HepG2 (cell line): ENCODE measurements around the gene SPINK8. TPM values are rescaled to one million over a fixed set of nuclear protein-coding genes. Genes with fewer than 3 reads are reported as not detected.

Source experiments
- ATAC-seq: fragments of 200-7000 bp; cut with Tn5 transposase; 3 replicates; pipeline ENCODE4 v1.9.1; 2020; ENCODE audit warnings: mild to moderate bottlenecking, moderate library complexity
- BruUV-seq: library from RNA; stranded (reverse); fragments of 400-500 nt; replicated peaks from 2 replicates; lab custom pipeline; 2021; lab: Mats Ljungman, UMichigan
- CTCF ChIA-PET: fragments of 300-600 bp; formaldehyde crosslinking; extraction: SDS; loops from one replicate; lab custom pipeline; 2021; ENCODE audit warnings: low total read pairs, inconsistent platforms, low intra/inter-chr PET ratio; lab: Yijun Ruan, JAX
- POLR2A ChIA-PET: fragments of 350-600 bp; sonication (Branson Sonifier 250); formaldehyde crosslinking; loops from one replicate; lab custom pipeline; 2020; ENCODE audit warnings: antibody characterized with exemption, inconsistent platforms; lab: Yijun Ruan, JAX
- DNase-seq: peaks from one replicate; pipeline ENCODE4 v3.0.0-alpha.2; 2015; ENCODE audit warnings: low spot score
- FAIRE-seq: peaks from 3 replicates; lab custom pipeline; 2011; peaks lifted over from hg19 to GRCh38; lab: Jason Lieb, UNC
- H2AFZ ChIP-seq: one replicate; pipeline ENCODE4 v1.6.1; 2011; ENCODE audit warnings: low read length, inconsistent platforms
- H3K27ac ChIP-seq: fragments of 300-600 bp; 3 replicates; pipeline ENCODE4 v1.8.0; 2011; ENCODE audit warnings: mixed run types, mild to moderate bottlenecking, mixed read lengths, low read length, inconsistent platforms; ENCODE audit not compliant: insufficient read depth; ENCODE audit errors: extremely low read length
- H3K27me3 ChIP-seq, 2 experiments: fragments of 200-600 bp in 1 of 2; 2 replicates in 1 of 2; 3 replicates in 1 of 2; pipeline versions ENCODE4 v1.6.0 to v1.8.0; 2011; ENCODE audit warnings: low read length in 2 of 2, mild to moderate bottlenecking in 2 of 2, moderate library complexity in 2 of 2, inconsistent platforms in 1 of 2; ENCODE audit not compliant: insufficient read depth in 2 of 2, control insufficient read depth in 1 of 2
- H3K36me3 ChIP-seq, 2 experiments: fragments of 200-600 bp in 1 of 2; replicated peaks in 1 of 2; 2 replicates in 1 of 2; 3 replicates in 1 of 2; pipeline versions ENCODE4 v1.5.1 to v1.8.0; 2011; ENCODE audit warnings: low read length in 2 of 2, inconsistent platforms in 1 of 2; ENCODE audit not compliant: insufficient read depth in 2 of 2, control insufficient read depth in 1 of 2
- H3K4me1 ChIP-seq: 2 replicates; pipeline ENCODE4 v1.5.1; 2012; ENCODE audit warnings: low read length, inconsistent platforms; ENCODE audit not compliant: insufficient read depth
- H3K4me2 ChIP-seq: 2 replicates; pipeline ENCODE4 v1.6.0; 2011; ENCODE audit warnings: low read depth, low read length, inconsistent platforms
- H3K4me3 ChIP-seq, 3 experiments: fragments of 200-600 bp in 1 of 3; sonication (generic), shearing (Covaris generic) in 1 of 3; replicated peaks in 1 of 3; 2 replicates each; pipeline ENCODE4 v1.5.1; 2011 to 2016; ENCODE audit warnings: low read length in 3 of 3, inconsistent platforms in 2 of 3, low read depth in 2 of 3, mild to moderate bottlenecking in 2 of 3, control low read depth in 1 of 3, mixed read lengths in 1 of 3; ENCODE audit not compliant: insufficient read depth in 1 of 3
- H3K79me2 ChIP-seq: one replicate; pipeline ENCODE4 v1.6.1; 2011; ENCODE audit warnings: low read length, inconsistent platforms; ENCODE audit not compliant: insufficient read depth
- H3K9ac ChIP-seq: 2 replicates; pipeline ENCODE4 v1.6.0; 2011; ENCODE audit warnings: mild to moderate bottlenecking, low read depth, low read length, inconsistent platforms; ENCODE audit not compliant: insufficient read depth
- H3K9me3 ChIP-seq: 2 replicates; pipeline ENCODE4 v1.5.1; 2012; ENCODE audit warnings: mild to moderate bottlenecking, low read length
- H4K20me1 ChIP-seq: 2 replicates; pipeline ENCODE4 v1.6.0; 2011; ENCODE audit warnings: inconsistent platforms, mild to moderate bottlenecking, low read length, moderate library complexity; ENCODE audit not compliant: insufficient read depth
- BRCA1 ChIP-seq: sonication (generic); formaldehyde crosslinking; IDR thresholded peaks from 2 replicates; pipeline ENCODE4 v1.4.0; 2020; ENCODE audit warnings: missing genetic modification reagents
- CAMTA2 ChIP-seq: sonication (generic); formaldehyde crosslinking; IDR thresholded peaks from 2 replicates; pipeline ENCODE4 v1.4.0; 2020; ENCODE audit warnings: mild to moderate bottlenecking, missing genetic modification reagents, borderline replicate concordance
- CENPT ChIP-seq: sonication (generic); formaldehyde crosslinking; IDR thresholded peaks from 2 replicates; pipeline ENCODE4 v1.8.0; 2022; ENCODE audit warnings: low read depth, mild to moderate bottlenecking, moderate library complexity, missing genetic modification reagents
- CHD2 ChIP-seq: IDR thresholded peaks from 2 replicates; pipeline ENCODE4 v1.6.1; 2011; ENCODE audit warnings: low read depth, low read length, improper control_type of control experiment
- ESRRA ChIP-seq: sonication (generic); formaldehyde crosslinking; IDR thresholded peaks from 2 replicates; pipeline ENCODE4 v1.5.1; 2020; ENCODE audit warnings: mild to moderate bottlenecking, low read depth, missing genetic modification reagents
- SSRP1 ChIP-seq: IDR thresholded peaks from 2 replicates; pipeline ENCODE4 v1.6.1; 2016; ENCODE audit warnings: control low read depth
- TEAD3 ChIP-seq: optimal IDR thresholded peaks from 2 replicates; pipeline ENCODE3; 2016; ENCODE audit warnings: borderline replicate concordance
- THAP9 ChIP-seq: sonication (generic); formaldehyde crosslinking; IDR thresholded peaks from 2 replicates; pipeline ENCODE4; 2020; ENCODE audit warnings: missing genetic modification reagents, mild to moderate bottlenecking, borderline replicate concordance
- ZFYVE20 ChIP-seq: sonication (generic); formaldehyde crosslinking; IDR thresholded peaks from 2 replicates; pipeline ENCODE4 v1.8.0; 2023; ENCODE audit warnings: low read depth, mild to moderate bottlenecking, moderate library complexity, missing genetic modification reagents, borderline replicate concordance
- ZNF30 ChIP-seq: sonication (generic); formaldehyde crosslinking; IDR thresholded peaks from 2 replicates; pipeline ENCODE4 v1.5.0; 2020; ENCODE audit warnings: mild to moderate bottlenecking, missing genetic modification reagents
- ZNF317 ChIP-seq: sonication (generic); formaldehyde crosslinking; IDR thresholded peaks from 2 replicates; pipeline ENCODE4 v1.5.0; 2020; ENCODE audit warnings: mild to moderate bottlenecking, missing genetic modification reagents
- ZNF367 ChIP-seq: sonication (generic); formaldehyde crosslinking; IDR thresholded peaks from 2 replicates; pipeline ENCODE4 v1.4.0; 2020; ENCODE audit warnings: missing genetic modification reagents, borderline replicate concordance
- ZNF432 ChIP-seq: sonication (generic); formaldehyde crosslinking; IDR thresholded peaks from 2 replicates; pipeline ENCODE4 v1.5.0; 2020; ENCODE audit warnings: missing genetic modification reagents, mild to moderate bottlenecking, borderline replicate concordance
- ZZZ3 ChIP-seq: sonication (generic); formaldehyde crosslinking; IDR thresholded peaks from 2 replicates; pipeline ENCODE4 v1.4.0; 2020; ENCODE audit warnings: missing genetic modification reagents, mild to moderate bottlenecking, borderline replicate concordance
- WGBS: methylation state at CpG from one replicate; pipeline ENCODE4 v1.1.6; 2017; ENCODE audit warnings: low lambda C conversion rate; 5-methylcytosine and 5-hydroxymethylcytosine counted together
- in situ Hi-C: cut with HindIII; loops from 2 replicates; pipeline ENCODE4 v1.10.0; 2017; ENCODE audit warnings: low pct_unique_long_range_greater_than_20kb; ENCODE audit not compliant: extremely low pct_ligation_motif_present
- intact Hi-C: fragments of 100-400 bp; cut with micrococcal nuclease; formaldehyde crosslinking; loops from one replicate; pipeline ENCODE4 v1.10.0; 2022; ENCODE audit not compliant: unreplicated experiment
- polyA plus RNA-seq, 8 experiments: library from polyadenylated mRNA; depleted of rRNA in 3 of 8; stranded (reverse) in 7 of 8; unstranded in 1 of 8; fragments of >200 nt; fragmentation: Illumina TruSeq in 4 of 8; extraction: Trizol in 4 of 8; gene quantifications; 2 replicates each; pipeline versions ENCODE4 v1.2.1 to v1.2.3, GENCODE V29; 2011 to 2016; ENCODE audit warnings: low read depth in 4 of 8, missing spikeins in 1 of 8, mixed read lengths in 1 of 8; ENCODE audit not compliant: insufficient read depth in 1 of 8
- total RNA-seq, 5 experiments: library from RNA; depleted of rRNA; stranded (reverse); fragments of >200 nt; fragmentation: Illumina TruSeq; extraction: Trizol; gene quantifications; 2 replicates each; pipeline ENCODE4 v1.2.3, GENCODE V29; 2016; ENCODE audit warnings: low read depth in 1 of 5
- TF ChIP-seq, protein P1 (sequence below), 2 experiments: fragments of 450-650 bp in 1 of 2; sonication (generic) in 1 of 2; formaldehyde crosslinking; IDR thresholded peaks; 2 replicates each; pipeline versions ENCODE4 v1.5.0 to v1.8.0; 2020 to 2022; ENCODE audit warnings: mild to moderate bottlenecking in 1 of 2, missing genetic modification reagents in 1 of 2

SPINK8 gene
- total and polyA plus RNA-seq, 2 of the 13 experiments (the other 11 are each of a cell fraction or from before 2014, with no cell fraction given) = not detected

DNA sequence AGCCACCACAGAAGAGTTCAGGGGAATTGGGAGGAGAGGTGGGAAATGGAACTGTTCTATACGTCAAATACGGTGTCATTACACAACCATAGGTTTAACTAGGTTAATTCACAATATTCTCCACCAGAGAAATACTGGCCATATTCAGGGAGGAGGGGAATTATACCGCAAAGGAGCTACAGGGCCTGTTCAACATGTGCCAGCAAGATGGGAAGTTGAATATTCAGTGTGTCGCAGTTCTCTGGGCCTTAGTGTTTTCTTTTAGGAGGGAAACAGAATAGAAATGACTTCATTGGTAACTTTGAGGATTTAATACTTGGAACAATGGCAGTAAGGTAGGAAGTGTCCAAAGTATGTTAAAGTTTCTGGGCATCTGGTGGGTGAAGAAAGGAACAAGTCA, 20.5 kb upstream of the SPINK8 start:
- in situ Hi-C loops (no loop called here), intact Hi-C loops (no loop called here)
- no peak overlapping the region for H3K27ac ChIP-seq
- H3K9ac ChIP-seq = no peak overlapping the region
- ATAC-seq (no peak), FAIRE-seq (no peak), DNase-seq (no peak)
- H3K4me3 ChIP-seq = no peak overlapping the region
- H3K36me3 ChIP-seq = no peaks in the 10 kb centered on the region
- CTCF ChIA-PET = no interaction called here
- BruUV-seq = no TSS peak
- no peak overlapping the region for H3K4me2 ChIP-seq
- POLR2A ChIA-PET = no interaction called here
- 58% methylated on average over 4 of the region's 4 CpGs for WGBS
- H3K27me3 ChIP-seq = 0 out of 5 replicates have a peak, but pooled peaks cover 0 to 12% of the 10 kb centered on the region in 2 experiments
- no peaks in the 10 kb centered on the region for H3K9me3 ChIP-seq
- TF ChIP-seq ZNF432 (CRISPR knock-in tag) = no peak
- TF ChIP-seq, protein P1, sequence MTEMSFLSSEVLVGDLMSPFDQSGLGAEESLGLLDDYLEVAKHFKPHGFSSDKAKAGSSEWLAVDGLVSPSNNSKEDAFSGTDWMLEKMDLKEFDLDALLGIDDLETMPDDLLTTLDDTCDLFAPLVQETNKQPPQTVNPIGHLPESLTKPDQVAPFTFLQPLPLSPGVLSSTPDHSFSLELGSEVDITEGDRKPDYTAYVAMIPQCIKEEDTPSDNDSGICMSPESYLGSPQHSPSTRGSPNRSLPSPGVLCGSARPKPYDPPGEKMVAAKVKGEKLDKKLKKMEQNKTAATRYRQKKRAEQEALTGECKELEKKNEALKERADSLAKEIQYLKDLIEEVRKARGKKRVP (CRISPR knock-in tag; IDR thresholded peaks at IDR 0.05) = no peak
- TF ChIP-seq CENPT = no peak
- TF ChIP-seq ZZZ3 (CRISPR knock-in tag) = no peak
- no peak for TF ChIP-seq ZNF367
- no peak for TF ChIP-seq THAP9 (CRISPR knock-in tag)
- TF ChIP-seq TEAD3 = no peak
- TF ChIP-seq CAMTA2 = no peak
- no peak for TF ChIP-seq ZFYVE20 (CRISPR knock-in tag)
- no peak for TF ChIP-seq ZNF317 (CRISPR knock-in tag)
- no peak for TF ChIP-seq CHD2
- TF ChIP-seq ZNF30 (CRISPR knock-in tag) = no peak
- TF ChIP-seq ESRRA = no peak
- no peak for TF ChIP-seq SSRP1 (CRISPR knock-in tag)
- no peak for TF ChIP-seq BRCA1
- H3K79me2 ChIP-seq = no peaks in the 10 kb centered on the region
- no peak overlapping the region for H2AFZ ChIP-seq
- peaks cover 26% of the 10 kb centered on the region for H3K4me1 ChIP-seq
- H4K20me1 ChIP-seq = no peaks in the 10 kb centered on the region
